HepG2 (cell line): ENCODE measurements around the gene NUP153. TPM values are rescaled to one million over a fixed set of nuclear protein-coding genes. Genes with fewer than 3 reads are reported as not detected.

ENCODE experiments used
- ATAC-seq: fragments of 200-7000 bp; cut with Tn5 transposase; 3 replicates; pipeline ENCODE4 v1.9.1; 2020; ENCODE audit warnings: mild to moderate bottlenecking, moderate library complexity
- BruUV-seq: library from RNA; stranded (reverse); fragments of 400-500 nt; replicated peaks from 2 replicates; lab custom pipeline; 2021; lab: Mats Ljungman, UMichigan
- CTCF ChIA-PET: fragments of 300-600 bp; formaldehyde crosslinking; extraction: SDS; loops from one replicate; lab custom pipeline; 2021; ENCODE audit warnings: low total read pairs, inconsistent platforms, low intra/inter-chr PET ratio; lab: Yijun Ruan, JAX
- POLR2A ChIA-PET: fragments of 350-600 bp; sonication (Branson Sonifier 250); formaldehyde crosslinking; loops from one replicate; lab custom pipeline; 2020; ENCODE audit warnings: antibody characterized with exemption, inconsistent platforms; lab: Yijun Ruan, JAX
- DNase-seq: peaks from one replicate; pipeline ENCODE4 v3.0.0-alpha.2; 2015; ENCODE audit warnings: low spot score
- FAIRE-seq: peaks from 3 replicates; lab custom pipeline; 2011; peaks lifted over from hg19 to GRCh38; lab: Jason Lieb, UNC
- H2AFZ ChIP-seq: one replicate; pipeline ENCODE4 v1.6.1; 2011; ENCODE audit warnings: low read length, inconsistent platforms
- H3K27ac ChIP-seq: fragments of 300-600 bp; 3 replicates; pipeline ENCODE4 v1.8.0; 2011; ENCODE audit warnings: mixed run types, mild to moderate bottlenecking, mixed read lengths, low read length, inconsistent platforms; ENCODE audit not compliant: insufficient read depth; ENCODE audit errors: extremely low read length
- H3K27me3 ChIP-seq, 2 experiments: fragments of 200-600 bp in 1 of 2; 2 replicates in 1 of 2; 3 replicates in 1 of 2; pipeline versions ENCODE4 v1.6.0 to v1.8.0; 2011; ENCODE audit warnings: low read length in 2 of 2, mild to moderate bottlenecking in 2 of 2, moderate library complexity in 2 of 2, inconsistent platforms in 1 of 2; ENCODE audit not compliant: insufficient read depth in 2 of 2, control insufficient read depth in 1 of 2
- H3K36me3 ChIP-seq, 2 experiments: fragments of 200-600 bp in 1 of 2; replicated peaks in 1 of 2; 2 replicates in 1 of 2; 3 replicates in 1 of 2; pipeline versions ENCODE4 v1.5.1 to v1.8.0; 2011; ENCODE audit warnings: low read length in 2 of 2, inconsistent platforms in 1 of 2; ENCODE audit not compliant: insufficient read depth in 2 of 2, control insufficient read depth in 1 of 2
- H3K4me1 ChIP-seq: 2 replicates; pipeline ENCODE4 v1.5.1; 2012; ENCODE audit warnings: low read length, inconsistent platforms; ENCODE audit not compliant: insufficient read depth
- H3K4me2 ChIP-seq: 2 replicates; pipeline ENCODE4 v1.6.0; 2011; ENCODE audit warnings: low read depth, low read length, inconsistent platforms
- H3K4me3 ChIP-seq, 3 experiments: fragments of 200-600 bp in 1 of 3; sonication (generic), shearing (Covaris generic) in 1 of 3; replicated peaks in 1 of 3; 2 replicates each; pipeline ENCODE4 v1.5.1; 2011 to 2016; ENCODE audit warnings: low read length in 3 of 3, inconsistent platforms in 2 of 3, low read depth in 2 of 3, mild to moderate bottlenecking in 2 of 3, control low read depth in 1 of 3, mixed read lengths in 1 of 3; ENCODE audit not compliant: insufficient read depth in 1 of 3
- H3K79me2 ChIP-seq: one replicate; pipeline ENCODE4 v1.6.1; 2011; ENCODE audit warnings: low read length, inconsistent platforms; ENCODE audit not compliant: insufficient read depth
- H3K9ac ChIP-seq: 2 replicates; pipeline ENCODE4 v1.6.0; 2011; ENCODE audit warnings: mild to moderate bottlenecking, low read depth, low read length, inconsistent platforms; ENCODE audit not compliant: insufficient read depth
- H3K9me3 ChIP-seq: 2 replicates; pipeline ENCODE4 v1.5.1; 2012; ENCODE audit warnings: mild to moderate bottlenecking, low read length
- H4K20me1 ChIP-seq: 2 replicates; pipeline ENCODE4 v1.6.0; 2011; ENCODE audit warnings: inconsistent platforms, mild to moderate bottlenecking, low read length, moderate library complexity; ENCODE audit not compliant: insufficient read depth
- CBX2 ChIP-seq, 2 experiments: fragments of 200-600 bp in 1 of 2; sonication (generic); formaldehyde crosslinking in 1 of 2; IDR thresholded peaks; 2 replicates each; pipeline versions ENCODE4 v1.7.0 to v1.8.1; 2018 to 2022; ENCODE audit warnings: low read depth in 2 of 2, low read length in 1 of 2, mild to moderate bottlenecking in 1 of 2, missing genetic modification reagents in 1 of 2
- GATAD1 ChIP-seq: IDR thresholded peaks from 2 replicates; pipeline ENCODE4 v1.6.1; 2016; ENCODE audit warnings: missing genetic modification reagents, missing compliant biosample characterization
- KAT7 ChIP-seq: IDR thresholded peaks from 2 replicates; pipeline ENCODE4 v1.6.1; 2018; ENCODE audit warnings: borderline replicate concordance, missing compliant biosample characterization
- KAT8 ChIP-seq: IDR thresholded peaks from 2 replicates; pipeline ENCODE4 v1.6.1; 2016; ENCODE audit warnings: missing genetic modification reagents, missing compliant biosample characterization
- NONO ChIP-seq, 2 experiments: fragments of 450-650 bp in 1 of 2; sonication (generic) in 1 of 2; formaldehyde crosslinking in 1 of 2; IDR thresholded peaks in 1 of 2; conservative IDR thresholded peaks in 1 of 2; 2 replicates each; pipeline versions ENCODE4 v1.6.1 to v1.8.0; 2017 to 2022; ENCODE audit warnings: mild to moderate bottlenecking in 1 of 2, missing genetic modification reagents in 1 of 2, moderate library complexity in 1 of 2
- PITX1 ChIP-seq: sonication (generic); formaldehyde crosslinking; IDR thresholded peaks from 2 replicates; pipeline ENCODE4 v1.5.1; 2020; ENCODE audit warnings: mild to moderate bottlenecking, missing genetic modification reagents
- POLR2G ChIP-seq: fragments of 200-400 bp; formaldehyde crosslinking; IDR thresholded peaks from 2 replicates; pipeline ENCODE4 v1.6.1; 2018; ENCODE audit warnings: mild to moderate bottlenecking, low read depth, low read length, moderate library complexity
- SALL1 ChIP-seq: sonication (generic); formaldehyde crosslinking; IDR thresholded peaks from 2 replicates; pipeline ENCODE4 v1.8.0; 2022; ENCODE audit warnings: mild to moderate bottlenecking, missing genetic modification reagents
- SMAD9 ChIP-seq: sonication (generic); formaldehyde crosslinking; IDR thresholded peaks from 2 replicates; pipeline ENCODE4 v1.5.1; 2020; ENCODE audit warnings: mild to moderate bottlenecking, missing genetic modification reagents
- SP140L ChIP-seq: sonication (generic); formaldehyde crosslinking; IDR thresholded peaks from 2 replicates; pipeline ENCODE4 v1.4.0; 2020; ENCODE audit warnings: missing genetic modification reagents, borderline replicate concordance
- TAF1 ChIP-seq: sonication (generic); formaldehyde crosslinking; IDR thresholded peaks from 2 replicates; pipeline ENCODE4 v1.4.0; 2020; ENCODE audit warnings: missing genetic modification reagents
- ZKSCAN1 ChIP-seq: fragments of 150-350 bp; IDR thresholded peaks from 2 replicates; pipeline ENCODE4 v1.6.1; 2014; ENCODE audit warnings: low read length
- ZMYM4 ChIP-seq: sonication (generic); formaldehyde crosslinking; IDR thresholded peaks from 2 replicates; pipeline ENCODE4 v1.8.1; 2023; ENCODE audit warnings: mild to moderate bottlenecking, missing genetic modification reagents
- ZNF263 ChIP-seq: sonication (generic); formaldehyde crosslinking; IDR thresholded peaks from 2 replicates; pipeline ENCODE4 v1.4.0; 2020; ENCODE audit warnings: missing genetic modification reagents
- ZNF331 ChIP-seq: sonication (generic); formaldehyde crosslinking; IDR thresholded peaks from 2 replicates; pipeline ENCODE4 v1.4.0; 2020; ENCODE audit warnings: missing genetic modification reagents
- ZNF496 ChIP-seq: sonication (generic); formaldehyde crosslinking; IDR thresholded peaks from 2 replicates; pipeline ENCODE4 v1.8.1; 2023; ENCODE audit warnings: mild to moderate bottlenecking, moderate library complexity, missing genetic modification reagents; ENCODE audit not compliant: insufficient replicate concordance
- ZNF619 ChIP-seq: sonication (generic); formaldehyde crosslinking; IDR thresholded peaks from 2 replicates; pipeline ENCODE4 v1.4.0; 2020; ENCODE audit warnings: mild to moderate bottlenecking, missing genetic modification reagents
- ZNF644 ChIP-seq: IDR thresholded peaks from 2 replicates; pipeline ENCODE4 v1.6.1; 2016; ENCODE audit warnings: low read depth
- ZNF775 ChIP-seq: sonication (generic); formaldehyde crosslinking; IDR thresholded peaks from 2 replicates; pipeline ENCODE4 v1.4.0; 2020; ENCODE audit warnings: missing genetic modification reagents, mild to moderate bottlenecking, moderate library complexity, borderline replicate concordance
- ZNF883 ChIP-seq: sonication (generic); formaldehyde crosslinking; IDR thresholded peaks from 2 replicates; pipeline ENCODE4 v1.5.1; 2020; ENCODE audit warnings: mild to moderate bottlenecking, missing genetic modification reagents; ENCODE audit errors: not compliant biosample characterization
- whole genome bisulfite sequencing: methylation state at CpG from one replicate; pipeline ENCODE4 v1.1.6; 2017; ENCODE audit warnings: low lambda C conversion rate; 5-methylcytosine and 5-hydroxymethylcytosine counted together
- in situ Hi-C: cut with HindIII; loops from 2 replicates; pipeline ENCODE4 v1.10.0; 2017; ENCODE audit warnings: low pct_unique_long_range_greater_than_20kb; ENCODE audit not compliant: extremely low pct_ligation_motif_present
- intact Hi-C: fragments of 100-400 bp; cut with micrococcal nuclease; formaldehyde crosslinking; loops from one replicate; pipeline ENCODE4 v1.10.0; 2022; ENCODE audit not compliant: unreplicated experiment
- polyA plus RNA-seq, 8 experiments: library from polyadenylated mRNA; depleted of rRNA in 3 of 8; stranded (reverse) in 7 of 8; unstranded in 1 of 8; fragments of >200 nt; fragmentation: Illumina TruSeq in 4 of 8; extraction: Trizol in 4 of 8; gene quantifications; 2 replicates each; pipeline versions ENCODE4 v1.2.1 to v1.2.3, GENCODE V29; 2011 to 2016; ENCODE audit warnings: low read depth in 4 of 8, missing spikeins in 1 of 8, mixed read lengths in 1 of 8; ENCODE audit not compliant: insufficient read depth in 1 of 8
- total RNA-seq, 5 experiments: library from RNA; depleted of rRNA; stranded (reverse); fragments of >200 nt; fragmentation: Illumina TruSeq; extraction: Trizol; gene quantifications; 2 replicates each; pipeline ENCODE4 v1.2.3, GENCODE V29; 2016; ENCODE audit warnings: low read depth in 1 of 5

The NUP153 gene
- total and polyA plus RNA-seq, 2 of the 13 experiments (the other 11 are each of a cell fraction or from before 2014, with no cell fraction given), result 29.8 to 55.2 TPM

GRCh38 chr6:17728551-17729222 is 22.0 kb upstream of the NUP153 start:
- H3K9ac ChIP-seq, result no peak overlapping the region
- no peak for FAIRE-seq
- no peak overlapping the region for H3K27ac ChIP-seq
- no peaks in the 10 kb centered on the region for H3K9me3 ChIP-seq
- no peaks in the 10 kb centered on the region for H3K79me2 ChIP-seq
- peaks cover 24% of the 10 kb centered on the region for H3K4me1 ChIP-seq
- no peak overlapping the region for H3K4me2 ChIP-seq
- BruUV-seq, result no TSS peak
- H3K27me3 ChIP-seq, result no peaks in the 10 kb centered on the region; a peak in 1 of 5 replicates
- in situ Hi-C loops (no loop called here), intact Hi-C loops (no loop called here)
- no peaks in the 10 kb centered on the region for H3K36me3 ChIP-seq
- no peak for ATAC-seq
- H4K20me1 ChIP-seq, result no peaks in the 10 kb centered on the region
- WGBS, result 92% methylated on average over 45 of the region's 49 CpGs
- H2AFZ ChIP-seq, result no peak overlapping the region
- no peak overlapping the region for H3K4me3 ChIP-seq
- no peak for DNase-seq
- POLR2A ChIA-PET, result no interaction called here
- CTCF ChIA-PET, result no interaction called here
- TF ChIP-seq ZMYM4 (0 out of 2 replicates have a peak, but pooled peaks have one; percentile 29), SP140L (CRISPR knock-in tag) (no peak)

GRCh38 chr6:17725083-17725482 is 18.4 kb upstream of the NUP153 start:
- intact Hi-C loops, result no loop called here
- H3K79me2 ChIP-seq, result no peaks in the 10 kb centered on the region
- POLR2A ChIA-PET, result interaction anchor here (1.2 to 1.9 kb wide), 2 partner anchors 10 to 19 kb away, joined by 10 to 11 read pairs; no protein-coding TSS in a partner anchor
- H3K9ac ChIP-seq, result peak overlapping the region; percentile 20; the same call in 1 of the 2 replicates
- DNase-seq (peak; percentile 82), ATAC-seq (peak; percentile 99), FAIRE-seq (peak; percentile 81)
- H3K4me2 ChIP-seq, result peak overlapping the region; percentile 71
- BruUV-seq, result no TSS peak
- in situ Hi-C loops, result no loop called here
- H3K36me3 ChIP-seq, result no peaks in the 10 kb centered on the region
- CTCF ChIA-PET, result no interaction called here
- peak overlapping the region; percentile 7 for H3K27ac ChIP-seq
- peaks cover 36% of the 10 kb centered on the region for H3K4me1 ChIP-seq
- no peaks in the 10 kb centered on the region for H3K9me3 ChIP-seq
- H3K27me3 ChIP-seq, result no peaks in the 10 kb centered on the region; a peak in 1 of 5 replicates
- 0% methylated on average over 4 of the region's 6 CpGs for WGBS
- H2AFZ ChIP-seq, result peak overlapping the region; percentile 93
- H3K4me3 ChIP-seq, result peak overlapping the region in 2 of 3 experiments; percentile 12 to 38; a peak in 3 of 6 replicates
- no peaks in the 10 kb centered on the region for H4K20me1 ChIP-seq
- TF ChIP-seq SMAD9 (CRISPR knock-in tag) (no peak), CBX2 (IDR thresholded peaks at IDR 0.05; ENCODE audit: low read depth, low read length) (no peak), CBX2 (CRISPR knock-in tag; IDR thresholded peaks at IDR 0.05; ENCODE audit: low read depth) (no peak), KAT7 (CRISPR knock-in tag) (0 out of 2 replicates have a peak, but pooled peaks have one; percentile 65), GATAD1 (CRISPR knock-in tag) (peak; percentile 55; the same call in 1 of the 2 replicates), KAT8 (CRISPR knock-in tag) (peak; percentile 81), TAF1 (CRISPR knock-in tag) (peak; percentile 28; the same call in 1 of the 2 replicates), PITX1 (CRISPR knock-in tag) (peak; percentile 37; the same call in 1 of the 2 replicates), ZNF263 (peak; percentile 92), ZNF644 (CRISPR knock-in tag) (peak; percentile 76), ZNF331 (CRISPR knock-in tag) (peak; percentile 53; the same call in 1 of the 2 replicates), SALL1 (CRISPR knock-in tag) (peak; percentile 93), ZNF619 (CRISPR knock-in tag) (0 out of 2 replicates have a peak, but pooled peaks have one; percentile 67), NONO (IDR thresholded peaks at IDR 0.05) (no peak), NONO (CRISPR knock-in tag; conservative IDR thresholded peaks at IDR 0.05) (0 out of 2 replicates have a peak, but pooled peaks have one; percentile 25), ZNF775 (CRISPR knock-in tag) (no peak), ZKSCAN1 (no peak), ZNF496 (CRISPR knock-in tag) (no peak), POLR2G (peak; percentile 64), ZNF883 (no peak)
